HG03575 (cell line): Measurements from ENCODE around the gene SSPN.

ENCODE experiments used
- ATAC-seq: cut with Tn5 transposase; IDR thresholded peaks from one replicate; pipeline ENCODE4 v1.9.1; 2021; ENCODE audit not compliant: unreplicated experiment, insufficient number of reproducible peaks, low FRiP score; ENCODE audit errors: extremely low read depth

The SSPN gene

DNA sequence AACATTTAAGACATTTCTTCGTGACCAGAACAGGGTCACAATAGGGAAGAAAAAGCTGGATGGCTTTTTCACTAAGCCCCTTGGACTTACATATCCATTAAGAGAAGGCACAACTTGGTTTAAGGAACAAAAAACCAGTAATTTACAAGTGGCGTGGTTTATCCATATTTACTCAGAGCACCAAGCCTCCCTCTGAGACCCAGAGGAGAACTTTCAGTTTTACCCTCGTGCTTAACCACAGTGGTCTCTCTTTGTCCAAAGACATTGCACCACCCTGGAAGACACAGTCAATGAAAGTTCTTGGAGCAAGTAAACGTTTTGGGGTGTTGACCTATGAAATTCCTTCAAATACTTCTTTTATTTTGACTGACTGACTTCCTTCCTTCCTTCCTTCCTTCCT lies 52.5 kb downstream of the SSPN start:
- ATAC-seq = no peak

DNA sequence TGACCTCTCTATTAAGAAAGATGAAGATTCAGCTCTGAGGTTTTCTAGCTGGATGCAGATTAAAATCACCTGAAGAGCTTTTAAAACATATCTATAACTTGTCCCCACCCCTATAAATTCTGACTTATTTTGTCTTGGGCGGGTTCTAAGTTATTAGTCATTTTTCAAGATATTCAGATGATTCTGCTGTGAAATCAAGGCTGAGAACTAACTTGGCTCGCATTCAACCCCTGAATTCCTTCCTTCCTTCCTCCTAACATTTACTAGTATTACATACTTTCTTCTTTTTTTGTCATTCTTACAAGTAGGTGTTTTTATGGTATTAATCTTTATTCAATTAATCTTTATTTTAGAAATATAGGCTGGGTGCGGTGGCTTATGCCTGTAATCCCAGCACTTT lies 55.4 kb downstream of the SSPN start:
- no peak for ATAC-seq

DNA sequence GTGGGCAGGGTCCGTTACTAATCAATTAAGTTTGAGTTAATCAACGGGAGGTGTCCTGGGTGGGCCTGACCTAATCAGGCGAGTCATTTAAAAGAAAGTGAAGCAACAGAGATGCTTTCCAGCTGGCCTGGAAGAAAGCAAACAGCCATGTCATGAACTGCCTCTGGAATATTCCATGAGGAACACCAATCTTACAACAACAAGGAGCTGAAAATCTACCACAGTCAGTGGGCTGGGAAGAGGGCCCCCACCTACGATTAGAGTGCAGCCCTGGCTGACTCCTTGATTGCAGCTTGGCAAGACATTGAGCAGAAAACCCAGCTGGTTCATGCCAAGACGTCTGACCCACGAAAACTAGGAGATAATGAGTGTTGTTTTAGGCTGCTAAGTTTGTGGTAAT lies 56.2 kb downstream of the SSPN start:
- ATAC-seq = no peak

DNA sequence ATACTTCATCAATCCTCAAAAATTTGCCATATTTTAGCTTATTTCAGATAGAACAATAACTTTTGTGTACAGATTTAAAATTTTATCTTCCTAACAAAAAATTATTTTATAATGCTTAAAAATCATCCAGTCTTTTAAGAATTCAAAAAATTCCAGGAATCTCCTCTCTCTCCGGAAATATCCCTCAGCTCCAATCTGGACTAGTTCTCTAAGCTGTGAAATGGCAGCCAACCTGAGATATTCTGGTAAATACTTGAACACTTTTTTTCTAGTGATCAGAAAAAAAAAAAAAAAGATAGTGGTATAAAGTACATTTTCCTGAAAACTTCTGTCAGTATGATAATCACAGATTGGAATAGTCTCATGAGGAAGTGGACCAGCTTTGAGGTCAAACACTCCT lies 57.6 kb downstream of the SSPN start:
- ATAC-seq = no peak

DNA sequence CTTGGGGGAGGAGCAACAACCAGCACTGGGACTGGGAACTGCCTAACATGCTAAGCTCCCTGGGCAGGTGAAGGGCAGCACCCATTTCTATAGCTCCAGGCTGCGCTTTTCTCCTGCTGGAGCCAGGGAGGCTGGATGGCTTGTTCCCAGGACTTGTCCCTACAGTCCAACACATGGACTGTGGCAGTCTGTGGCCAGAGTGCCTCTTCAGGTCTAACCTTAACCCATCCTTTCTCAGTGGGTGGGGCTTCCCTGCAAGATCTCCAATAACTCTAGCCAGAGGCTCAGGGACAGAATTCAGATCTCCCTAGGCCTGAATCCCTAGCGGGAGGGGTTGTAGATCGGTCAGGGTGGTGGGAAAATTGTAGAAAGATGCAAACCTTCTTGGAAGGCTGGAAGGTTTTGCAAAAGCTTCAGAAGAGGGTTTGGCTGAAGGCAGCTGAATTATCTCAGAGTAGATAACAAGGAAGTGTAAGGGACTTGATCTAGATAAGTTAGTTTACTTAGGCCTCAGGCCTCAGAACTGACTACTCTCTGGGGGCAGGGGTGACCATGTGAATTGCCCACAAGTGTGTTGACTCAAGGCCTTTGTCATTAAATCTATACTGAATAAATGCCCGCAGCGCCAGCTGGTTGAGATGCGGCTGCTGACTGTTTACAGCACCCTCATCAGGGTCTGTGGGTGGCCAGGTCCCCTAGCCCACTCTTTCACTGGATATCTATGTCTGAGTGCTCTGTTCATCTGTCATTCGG lies 60.7 kb downstream of the SSPN start:
- ATAC-seq = no peak

DNA sequence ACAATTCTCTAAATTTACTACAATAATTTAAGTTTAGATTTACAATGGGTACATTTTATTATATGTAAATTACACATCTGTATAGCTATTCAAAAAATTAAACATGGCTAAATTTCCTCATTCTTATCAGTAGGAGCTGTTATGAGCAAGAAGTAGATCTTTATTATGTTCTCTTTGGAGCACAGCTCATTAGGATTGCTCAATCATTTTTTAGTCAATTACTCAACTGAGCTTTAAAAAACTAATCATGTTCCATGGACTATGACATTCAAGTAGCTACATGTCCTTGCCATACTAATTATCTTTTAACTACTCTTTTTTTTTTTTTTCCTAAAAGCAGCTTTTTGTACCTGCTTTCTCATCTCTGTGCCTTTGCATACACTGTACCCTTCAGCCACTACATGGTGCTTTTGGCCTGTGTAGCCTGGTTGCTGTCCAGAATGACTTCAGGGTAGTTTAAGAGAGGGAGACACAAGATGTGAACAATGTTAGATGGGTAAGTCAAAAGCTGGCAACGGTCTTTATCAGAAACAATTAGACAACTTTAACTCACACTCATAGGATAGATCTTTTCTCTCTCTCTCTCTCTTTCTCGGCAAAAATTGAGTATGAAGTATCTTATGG lies 69.0 kb downstream of the SSPN start:
- no peak for ATAC-seq

DNA sequence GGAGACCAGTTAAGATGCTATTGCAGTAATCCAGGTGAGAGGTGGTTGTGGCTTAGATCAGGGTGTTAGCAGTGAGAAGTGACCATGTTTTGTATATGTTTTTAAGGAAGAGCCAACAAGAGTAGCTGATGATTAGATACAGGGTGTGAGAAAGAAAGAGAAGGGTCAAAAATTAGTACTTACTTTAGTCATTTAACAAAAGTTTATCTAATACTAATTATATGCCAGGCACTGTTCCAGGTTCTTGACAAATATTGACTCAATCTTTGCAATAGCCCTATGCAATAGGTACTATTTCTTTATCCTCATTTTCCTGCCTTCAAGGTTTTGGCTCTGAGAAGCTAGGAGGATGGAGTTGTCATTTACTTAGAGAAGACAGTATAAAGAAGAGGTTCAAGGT lies 70.2 kb downstream of the SSPN start:
- no peak for ATAC-seq

DNA sequence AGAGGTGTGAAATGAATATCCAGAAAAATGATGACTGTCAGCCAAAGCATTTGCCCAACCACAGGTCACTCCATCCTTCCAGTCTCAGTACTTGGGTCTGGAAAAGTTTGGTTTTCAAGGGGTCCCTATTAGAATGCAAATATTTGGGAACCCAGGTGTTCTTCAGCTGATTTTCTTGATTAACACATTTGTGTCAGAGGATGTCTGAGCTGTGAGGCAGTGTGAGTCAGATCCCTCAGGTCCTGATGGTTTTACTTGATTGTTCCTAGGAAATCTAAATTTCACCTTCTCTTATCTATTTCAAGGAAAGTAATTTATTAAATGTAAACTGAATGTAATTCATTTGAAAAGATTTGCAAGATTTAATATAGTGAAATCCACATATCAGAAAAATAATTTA lies 71.5 kb downstream of the SSPN start:
- no peak for ATAC-seq

DNA sequence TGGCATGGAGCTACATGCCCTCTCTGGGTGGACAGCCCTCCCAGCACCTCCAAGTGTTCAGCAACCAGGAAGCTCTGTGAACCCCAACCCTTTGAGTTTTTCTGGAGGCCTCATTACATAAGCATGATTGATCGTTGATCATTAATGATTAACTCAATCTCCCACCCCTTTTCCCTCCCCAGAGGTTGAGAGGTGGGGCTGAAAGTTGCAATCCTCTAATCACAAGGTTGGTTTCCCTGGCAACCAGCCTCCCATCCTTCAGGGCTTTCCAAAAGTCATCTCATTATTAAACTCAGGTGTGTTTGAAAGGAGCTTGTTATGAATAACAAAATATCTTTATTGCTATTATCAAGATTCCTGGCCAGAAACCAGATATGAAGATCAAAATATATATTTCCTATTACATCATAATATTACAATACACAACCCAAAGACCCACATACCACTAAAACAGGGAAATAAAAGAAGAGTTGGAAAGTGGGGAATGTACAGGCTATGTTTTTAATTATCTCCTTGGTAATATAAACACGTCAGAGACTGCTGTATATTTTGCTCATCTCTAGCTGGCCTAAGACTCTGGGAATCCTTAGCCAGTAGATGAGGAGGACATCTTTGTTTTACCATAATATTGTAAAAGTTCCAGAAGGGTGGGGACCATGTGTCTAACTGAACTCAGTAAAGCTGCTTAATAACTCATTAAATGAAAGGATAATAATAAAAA lies 73.6 kb downstream of the SSPN start:
- no peak for ATAC-seq

DNA sequence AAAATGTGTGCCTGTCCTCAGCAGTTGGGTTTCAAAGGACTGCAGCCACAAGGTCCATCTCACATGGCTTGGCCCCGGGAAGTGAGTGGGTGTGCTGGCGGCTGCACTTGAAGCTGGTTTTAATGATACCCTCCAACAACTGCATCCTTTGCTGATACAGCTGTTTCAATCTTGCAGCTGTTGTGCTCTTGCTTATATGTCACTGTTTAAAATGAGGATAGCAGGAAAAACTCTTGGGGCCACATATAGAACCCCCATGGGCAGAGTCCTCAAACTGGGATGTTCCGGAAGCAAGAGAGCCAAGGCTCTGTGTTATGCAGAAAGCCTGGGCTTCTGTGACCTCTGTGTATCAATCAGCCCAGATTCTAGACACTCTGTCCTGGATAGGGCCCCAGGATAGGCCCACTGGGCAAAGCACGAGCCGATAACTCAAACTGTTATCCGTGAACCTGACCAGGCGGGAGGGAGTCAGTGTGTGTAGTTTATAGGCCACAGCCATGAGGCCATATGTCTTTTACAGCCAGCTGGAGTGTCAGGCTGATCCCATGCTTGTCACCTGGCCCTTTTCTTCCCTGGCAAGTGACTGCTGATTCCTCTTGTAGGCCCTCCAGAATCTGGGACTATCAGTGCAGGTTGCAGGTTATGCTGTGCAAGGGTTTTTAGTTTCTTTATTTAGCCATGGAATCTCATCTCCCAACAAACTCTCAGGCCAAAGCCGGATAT lies 74.3 kb downstream of the SSPN start:
- no peak for ATAC-seq

DNA sequence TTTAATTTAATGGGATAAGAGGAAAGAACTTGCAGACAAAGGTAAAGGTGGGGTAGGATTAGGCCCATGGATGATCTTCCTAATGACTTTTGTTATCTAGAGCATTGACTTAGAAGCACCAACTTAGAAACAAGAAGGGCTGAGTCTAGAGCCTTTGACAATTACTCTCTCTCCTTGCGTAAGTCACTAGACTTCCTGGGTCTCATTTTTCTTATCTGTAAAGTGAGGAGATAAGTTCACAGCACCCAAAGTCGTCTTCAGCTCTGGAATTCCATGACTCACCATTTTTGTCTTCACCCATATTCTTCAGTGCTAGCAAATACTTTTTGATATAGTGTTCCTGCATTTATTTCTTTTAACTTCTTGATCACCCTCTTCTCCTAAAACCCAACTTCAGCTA lies 75.7 kb downstream of the SSPN start:
- ATAC-seq = no peak

DNA sequence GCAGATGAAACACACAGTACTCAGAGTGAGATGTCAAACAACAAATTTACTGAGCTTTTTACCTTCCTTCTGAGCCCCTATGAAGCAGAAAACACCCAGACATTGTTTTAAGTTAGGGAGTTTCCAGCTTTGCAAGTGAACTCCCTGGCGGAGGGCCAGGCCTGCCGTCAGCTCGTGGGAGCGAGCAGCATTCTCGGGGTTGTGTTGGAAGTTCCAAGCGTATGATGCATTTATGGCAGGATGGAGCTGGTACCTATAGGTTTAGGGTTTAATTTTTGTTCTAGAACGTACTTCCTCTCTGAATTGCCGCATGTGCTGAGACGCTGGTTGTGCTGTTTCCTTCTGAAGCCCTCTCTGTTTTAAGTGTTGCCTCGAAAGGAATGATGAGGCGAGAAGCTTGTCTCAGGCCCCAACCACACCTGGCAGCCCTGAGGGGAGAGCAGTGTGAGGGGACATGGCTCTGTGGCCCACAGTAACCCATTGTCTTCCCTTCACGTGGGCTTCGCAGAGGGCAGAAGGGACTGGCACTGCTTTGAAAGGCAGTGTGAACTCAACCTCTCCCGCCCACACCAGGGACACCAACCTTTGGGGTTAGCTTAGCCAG lies 76.6 kb downstream of the SSPN start:
- ATAC-seq = no peak

DNA sequence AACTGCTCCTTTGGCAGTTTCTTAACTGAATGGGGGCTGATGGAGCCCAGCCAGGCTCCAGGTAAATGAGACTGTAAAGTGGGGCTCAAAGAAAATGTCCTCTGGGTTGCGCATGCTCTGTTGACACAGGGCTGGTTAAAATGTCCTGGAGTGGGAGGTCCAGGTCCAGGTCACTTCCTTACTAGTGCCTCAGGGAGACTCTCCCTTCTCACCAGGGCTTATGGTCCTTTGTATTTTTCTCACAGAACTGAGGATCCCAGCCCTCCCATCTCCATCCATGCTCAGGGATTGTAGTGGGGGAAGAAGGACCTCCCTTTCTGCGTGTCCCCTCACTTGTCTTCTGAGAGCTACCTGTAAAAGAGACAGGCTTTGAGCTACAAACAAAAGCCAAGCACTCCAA lies 77.5 kb downstream of the SSPN start:
- no peak for ATAC-seq

DNA sequence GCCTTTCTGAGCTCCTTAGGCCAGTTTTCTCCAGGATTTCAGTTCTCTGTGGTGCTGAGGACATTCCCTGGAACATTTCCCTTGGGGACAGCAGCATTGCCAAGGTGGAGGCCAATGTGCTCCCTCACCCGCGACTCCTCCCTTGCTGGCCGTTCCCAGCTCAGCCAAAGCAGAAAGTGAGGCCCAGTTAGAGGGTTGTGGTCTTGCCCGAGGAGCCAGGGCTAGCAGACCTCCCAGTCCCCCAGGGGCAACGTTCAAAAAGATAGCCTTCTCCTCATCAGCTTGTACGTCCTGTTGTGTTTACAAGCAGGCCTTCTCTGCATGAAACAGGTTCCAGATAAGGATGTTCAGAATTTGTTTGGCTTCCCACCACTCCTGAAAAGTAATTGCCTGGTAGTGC lies 78.4 kb downstream of the SSPN start:
- ATAC-seq = no peak

DNA sequence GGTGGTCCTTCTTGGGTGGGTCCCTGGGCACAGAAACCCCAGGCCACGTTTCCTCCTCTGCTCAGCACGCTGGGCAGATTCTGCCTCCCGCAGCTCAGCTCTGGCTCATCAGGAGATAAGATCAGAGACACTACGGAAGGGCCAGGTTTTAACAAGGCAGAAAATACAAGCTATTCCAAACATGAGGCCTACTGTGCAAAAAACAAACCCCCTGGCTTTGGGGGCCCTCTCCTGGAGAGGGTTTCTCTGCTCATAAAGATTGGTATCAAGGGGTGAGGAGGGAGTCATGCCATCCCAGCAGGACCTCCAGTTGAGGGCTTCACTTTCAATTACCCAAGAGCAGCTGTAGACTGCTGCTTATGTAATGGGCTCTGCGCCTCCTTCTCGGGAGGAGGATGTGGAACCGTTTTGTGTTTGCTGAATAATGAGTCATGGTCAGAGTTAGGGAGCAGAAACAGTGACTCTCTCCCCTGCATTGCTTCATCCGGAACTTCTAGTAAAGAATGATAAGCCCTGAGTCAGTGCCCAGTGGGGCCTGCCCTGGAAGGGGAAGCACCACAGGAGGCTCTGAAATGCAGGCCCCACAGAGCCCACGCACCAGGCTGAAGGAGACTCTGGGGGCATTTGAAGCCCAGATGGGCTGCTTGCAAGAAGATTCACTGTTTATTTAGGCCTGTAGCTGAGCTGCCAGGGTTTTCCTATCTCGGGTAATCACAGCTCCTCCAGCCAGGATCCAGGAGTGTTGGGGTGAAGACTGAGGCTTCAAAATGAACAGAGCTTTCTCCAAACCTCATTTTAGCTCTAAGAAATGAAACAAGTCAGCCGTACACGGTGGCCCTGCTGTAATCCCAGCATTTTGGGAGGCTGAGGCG lies 79.3 kb downstream of the SSPN start:
- ATAC-seq = peak; percentile 94

DNA sequence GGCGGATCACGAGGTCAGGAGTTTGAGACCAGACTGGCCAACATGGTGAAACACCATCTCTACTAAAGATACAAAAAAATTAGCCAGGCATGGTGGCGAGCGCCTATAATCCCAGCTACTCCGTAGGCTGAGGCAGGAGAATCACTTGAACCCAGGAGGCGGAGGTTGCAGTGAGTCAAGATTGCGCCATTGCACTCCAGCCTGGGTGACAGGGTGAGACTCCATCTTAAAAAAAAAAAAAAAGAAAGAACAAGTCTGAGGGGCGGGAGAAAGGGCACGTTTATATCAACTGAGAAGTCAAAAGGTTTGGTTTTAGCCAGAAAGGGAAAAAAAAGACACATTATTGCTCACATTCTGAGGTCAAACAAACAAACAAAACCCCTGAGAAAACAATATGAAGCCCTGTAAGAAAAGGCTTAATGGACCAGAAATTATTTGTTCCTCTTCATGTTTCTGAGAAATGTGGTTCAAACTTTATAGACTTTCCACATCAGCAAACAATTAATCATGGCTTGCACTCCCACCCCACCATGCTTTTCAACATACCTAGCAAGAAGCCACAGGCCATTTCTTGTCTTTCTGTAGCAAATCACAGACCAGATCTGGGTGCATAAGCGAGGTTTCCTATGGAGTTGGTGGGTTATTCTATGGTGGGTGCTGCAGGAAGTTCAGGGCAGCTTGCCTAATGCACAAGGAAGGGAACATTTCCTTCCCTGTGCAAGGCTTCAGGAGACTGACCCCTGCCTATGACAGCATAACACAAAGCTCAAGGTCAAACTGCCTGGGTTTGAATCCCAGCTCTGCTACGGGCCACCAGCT lies 80.1 kb downstream of the SSPN start:
- no peak for ATAC-seq

DNA sequence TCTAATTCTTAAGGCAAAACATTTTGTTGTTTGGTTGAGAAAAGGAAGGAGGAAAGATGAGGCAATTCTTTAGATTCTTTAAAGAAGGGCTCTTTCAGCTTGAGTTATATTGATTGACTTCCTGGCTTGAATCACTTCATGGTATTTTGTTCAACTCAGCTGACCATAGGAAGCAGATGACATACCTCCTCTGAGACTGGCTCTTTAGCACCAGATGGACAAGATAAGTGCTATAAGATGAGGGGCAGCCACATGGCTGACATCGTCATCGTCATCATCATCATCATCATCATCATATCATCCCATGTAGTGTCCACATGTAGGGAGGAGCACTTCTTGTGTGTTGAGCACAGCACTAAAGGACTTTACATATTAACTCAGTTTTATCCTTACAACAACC lies 81.3 kb downstream of the SSPN start:
- no peak for ATAC-seq
